ENCODE results near the gene POLD3. TPM values are rescaled to one million over a fixed set of nuclear protein-coding genes. Genes with fewer than 3 reads are reported as not detected.

Gene POLD3
- total and polyA plus RNA-seq, 8 donors, result 4.7 to 85.7 (median 15.4) TPM

DNA sequence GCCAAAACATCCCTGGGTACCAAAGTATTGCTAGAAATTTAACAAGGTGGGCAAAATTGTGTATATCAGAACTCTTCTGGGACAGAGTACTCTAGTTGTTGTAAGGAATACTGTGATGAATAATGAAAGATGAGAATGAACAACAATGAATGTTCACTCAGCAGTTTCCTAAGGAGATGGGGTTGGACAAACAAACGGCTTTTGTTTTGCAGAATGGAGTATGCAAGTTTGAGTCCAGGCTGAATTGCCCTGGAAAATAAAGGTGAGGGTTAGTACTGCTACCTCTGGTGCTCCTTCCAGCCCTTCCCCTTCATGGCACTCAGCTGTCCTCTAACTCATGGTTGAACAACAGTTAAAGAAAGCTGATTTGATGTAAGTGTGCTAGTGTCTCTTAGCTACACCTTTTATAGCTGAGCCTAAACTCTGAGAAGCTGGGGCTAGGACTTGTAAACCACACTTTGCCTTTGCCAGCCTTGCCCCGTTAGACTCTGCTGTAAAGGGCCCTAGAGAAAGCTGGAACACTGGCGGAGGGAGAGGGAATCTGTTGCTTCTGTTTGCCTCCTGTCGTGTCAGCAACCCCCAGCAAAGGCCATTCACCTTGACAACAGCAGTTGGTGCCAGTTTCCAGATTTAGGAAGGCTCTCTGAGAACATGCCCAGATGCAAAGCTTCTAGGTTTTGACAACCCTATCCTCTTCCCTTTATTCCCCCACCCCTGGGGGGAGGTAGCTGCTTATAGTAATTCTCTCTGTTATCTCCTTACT is 41.2 kb upstream of the POLD3 start:
- intact Hi-C loops (cut with DNase I; ENCODE audit: low total_unique reads), result no loop called here
- peaks cover 3 to 9% (median 5%) of the 10 kb centered on the region in 4 donors for H3K4me1 ChIP-seq

GRCh38 chr11:74551754-74552145 is 40.6 kb upstream of the POLD3 start:
- TF ChIP-seq CTCF (IDR thresholded peaks at IDR 0.05) (no peak), POLR2AphosphoS5 (IDR thresholded peaks at IDR 0.05) (no peak), EP300 (IDR thresholded peaks at IDR 0.05) (no peak), POLR2A (IDR thresholded peaks at IDR 0.05) (no peak)
- DNase-seq, result no peak
- Histone ChIP-seq H3K4me1 (peaks cover 0 to 5% (median 2%) of the 10 kb centered on the region in 4 donors), H3K27ac (no peak overlapping the region), H3K36me3 (no peaks in the 10 kb centered on the region), H3K27me3 (no peaks in the 10 kb centered on the region), H3K9me3 (no peaks in the 10 kb centered on the region), H3K4me3 (no peak overlapping the region)
- intact Hi-C loops (cut with DNase I; ENCODE audit: low total_unique reads), result no loop called here

More for the DNA sequence above, 41.2 kb upstream of the POLD3 start:
- TF ChIP-seq POLR2A (IDR thresholded peaks at IDR 0.05) (no peak), POLR2AphosphoS5 (IDR thresholded peaks at IDR 0.05) (no peak), EP300 (IDR thresholded peaks at IDR 0.05) (no peak), CTCF (IDR thresholded peaks at IDR 0.05) (no peak)
- DNase-seq, result no peak
- H3K27ac ChIP-seq, result no peak overlapping the region
- no peaks in the 10 kb centered on the region for H3K27me3 ChIP-seq
- 39 to 56% (median 55%) methylated on average over 4 of the region's 4 CpGs for WGBS, 5 donors
- no peaks in the 10 kb centered on the region for H3K9me3 ChIP-seq
- no peak overlapping the region for H3K4me3 ChIP-seq
- no peaks in the 10 kb centered on the region for H3K36me3 ChIP-seq

GRCh38 chr11:74557526-74557925 is 34.9 kb upstream of the POLD3 start:
- WGBS, 5 donors, result 90 to 98% (median 95%) methylated on average over 3 of the region's 3 CpGs
- intact Hi-C loops (cut with DNase I; ENCODE audit: low total_unique reads), result no loop called here
- no peak for TF ChIP-seq POLR2A (IDR thresholded peaks at IDR 0.05)
- TF ChIP-seq CTCF (IDR thresholded peaks at IDR 0.05), result no peak
- no peak for TF ChIP-seq EP300 (IDR thresholded peaks at IDR 0.05)
- TF ChIP-seq POLR2AphosphoS5 (IDR thresholded peaks at IDR 0.05), result no peak

DNA sequence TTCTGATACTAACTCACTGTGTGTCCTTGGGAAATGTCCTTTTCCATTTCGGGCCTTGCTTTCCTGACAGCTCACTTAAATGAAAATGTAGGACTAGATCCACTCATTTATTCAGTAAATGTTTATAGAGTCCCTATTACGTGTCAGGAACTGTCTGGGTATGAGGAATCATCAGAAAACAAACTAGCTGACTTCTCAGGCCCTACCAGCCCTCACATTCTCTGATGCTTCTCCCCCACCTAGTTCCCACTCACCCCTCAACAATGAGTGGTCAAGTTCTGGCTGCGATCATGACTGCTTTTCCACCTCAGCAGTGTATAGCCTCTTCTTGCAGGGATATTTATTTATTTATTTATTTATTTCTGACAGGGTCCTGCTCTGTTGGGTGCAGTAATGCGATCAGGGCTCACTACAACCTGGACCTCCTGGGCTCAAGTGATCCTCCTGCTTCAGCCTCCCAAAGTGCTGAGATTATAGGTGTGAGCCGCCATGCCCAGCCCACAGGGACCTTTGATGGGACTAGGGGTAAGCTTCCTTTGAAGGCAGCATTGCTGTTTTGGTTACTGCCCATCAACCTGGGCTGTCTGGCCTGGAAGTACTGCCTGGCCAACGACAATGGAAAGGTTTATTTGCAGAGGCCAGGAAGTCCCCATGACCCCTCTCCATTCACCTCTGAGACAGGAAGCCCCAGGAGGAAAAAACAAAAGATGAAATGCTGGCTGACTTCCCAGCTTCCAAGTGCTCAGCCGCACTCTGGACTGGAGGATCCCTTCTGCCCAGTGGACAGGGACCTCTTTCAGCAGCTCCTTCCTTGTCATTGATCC is 33.1 kb upstream of the POLD3 start:
- intact Hi-C loops (cut with DNase I; ENCODE audit: low total_unique reads), result no loop called here
- TF ChIP-seq POLR2AphosphoS5 (IDR thresholded peaks at IDR 0.05) (no peak), CTCF (IDR thresholded peaks at IDR 0.05) (no peak), POLR2A (IDR thresholded peaks at IDR 0.05) (no peak), EP300 (IDR thresholded peaks at IDR 0.05) (no peak)
- WGBS, 5 donors, result 63 to 71% (median 68%) methylated on average over 7 of the region's 7 CpGs
- no peak overlapping the region for H3K27ac ChIP-seq
- peak in 1 of 2 donors; percentile 39 for DNase-seq
- H3K4me1 ChIP-seq, result no peaks in the 10 kb centered on the region
- peaks cover 0 to 10% (median 1%) of the 10 kb centered on the region in 4 donors for H3K9me3 ChIP-seq
- no peaks in the 10 kb centered on the region for H3K27me3 ChIP-seq
- no peak overlapping the region for H3K4me3 ChIP-seq
- H3K36me3 ChIP-seq, result no peaks in the 10 kb centered on the region

More at GRCh38 chr11:74557526-74557925, 34.9 kb upstream of the POLD3 start:
- Histone ChIP-seq H3K36me3 (no peaks in the 10 kb centered on the region), H3K4me3 (no peak overlapping the region), H3K27ac (no peak overlapping the region), H3K4me1 (no peaks in the 10 kb centered on the region), H3K27me3 (no peaks in the 10 kb centered on the region), H3K9me3 (peaks cover 0 to 10% (median 1%) of the 10 kb centered on the region in 4 donors)
- DNase-seq, result no peak

Data from stomach (tissue), 9 donors.